Sigmoid colon (tissue), 7 donors: ENCODE results near the gene VWA2. TPM values are rescaled to one million over a fixed set of nuclear protein-coding genes. Genes with fewer than 3 reads are reported as not detected.

ENCODE experiments used
- DNase-seq: peaks from one replicate; pipeline ENCODE4 v3.0.0-alpha.2; 2019
- H3K27ac ChIP-seq, 4 donors: fragments of 200-600 bp; sonication (generic); one replicate each; pipeline ENCODE4 v1.5.1; 2016 to 2019; ENCODE audit warnings: mild to moderate bottlenecking in 1 of 4
- H3K27me3 ChIP-seq, 3 donors: fragments of 200-600 bp; sonication (generic); one replicate each; pipeline ENCODE4 v1.5.1; 2019; ENCODE audit warnings: mild to moderate bottlenecking in 1 of 3
- H3K36me3 ChIP-seq, 4 donors: fragments of 200-600 bp; sonication (generic); one replicate each; pipeline ENCODE4 v1.5.1; 2016 to 2019
- H3K4me1 ChIP-seq, 4 donors: fragments of 200-600 bp; sonication (generic); one replicate each; pipeline ENCODE4 v1.5.1; 2017 to 2019
- H3K4me3 ChIP-seq, 4 donors: fragments of 200-600 bp; sonication (generic); one replicate each; pipeline ENCODE4 v1.5.1; 2017 to 2019; ENCODE audit warnings: mild to moderate bottlenecking in 2 of 4, moderate library complexity in 1 of 4
- H3K9me3 ChIP-seq, 4 donors: fragments of 200-600 bp in 3 of 4; sonication (generic) in 3 of 4; one replicate each; pipeline versions ENCODE4 v1.5.1 to v1.6.1; 2013 to 2019
- EP300 ChIP-seq, 4 donors: sonication (generic); formaldehyde crosslinking; IDR thresholded peaks; one replicate each; pipeline ENCODE4 v1.6.1; 2017; ENCODE audit warnings: antibody characterized with exemption in 4 of 4
- POLR2A ChIP-seq, 2 donors: fragments of 450-650 bp; IDR thresholded peaks; one replicate each; pipeline ENCODE4 v1.6.1; 2016; ENCODE audit warnings: antibody characterized with exemption in 2 of 2, mild to moderate bottlenecking in 2 of 2, moderate library complexity in 2 of 2
- POLR2AphosphoS5 ChIP-seq, 4 donors: sonication (generic); formaldehyde crosslinking; IDR thresholded peaks; one replicate each; pipeline ENCODE4 v1.6.1; 2017; ENCODE audit warnings: antibody characterized with exemption in 4 of 4
- WGBS, 2 donors: extraction: QIAGEN DNeasy Blood & Tissue Kit; methylation state at CpG; one replicate each; pipeline ENCODE4 v1.1.7; 2013; 5-methylcytosine and 5-hydroxymethylcytosine counted together
- intact Hi-C: fragments of 100-400 bp; cut with DNase I; formaldehyde crosslinking; loops from one replicate; pipeline ENCODE4 v1.15.1; 2023
- polyA plus RNA-seq, 3 donors: library from polyadenylated mRNA; stranded (reverse); fragments of 200-250 nt; gene quantifications; one replicate each; pipeline ENCODE4 v1.2.3, GENCODE V29; 2013
- total RNA-seq, 4 donors: library from RNA; depleted of rRNA; stranded (reverse); fragments of >200 nt; gene quantifications; one replicate each; pipeline ENCODE4 v1.1.0, GENCODE V29; 2016
- TF ChIP-seq, protein P1 (sequence below), 4 experiments: fragments of 450-650 bp in 3 of 4; fragments of 200-600 bp in 1 of 4; IDR thresholded peaks; one replicate each; pipeline ENCODE4 v1.5.1; 2016 to 2019; ENCODE audit warnings: antibody characterized with exemption in 4 of 4, mild to moderate bottlenecking in 3 of 4, moderate library complexity in 2 of 4
- donor health status: healthy with polysubstance abuse.
- donor health status: Bipolar disorder and iron deficiency.
- donor health status: healthy.

The VWA2 gene
- total and polyA plus RNA-seq, 7 donors, result 0.23 to 1.3 (median 0.46) TPM; not detected in 3

DNA sequence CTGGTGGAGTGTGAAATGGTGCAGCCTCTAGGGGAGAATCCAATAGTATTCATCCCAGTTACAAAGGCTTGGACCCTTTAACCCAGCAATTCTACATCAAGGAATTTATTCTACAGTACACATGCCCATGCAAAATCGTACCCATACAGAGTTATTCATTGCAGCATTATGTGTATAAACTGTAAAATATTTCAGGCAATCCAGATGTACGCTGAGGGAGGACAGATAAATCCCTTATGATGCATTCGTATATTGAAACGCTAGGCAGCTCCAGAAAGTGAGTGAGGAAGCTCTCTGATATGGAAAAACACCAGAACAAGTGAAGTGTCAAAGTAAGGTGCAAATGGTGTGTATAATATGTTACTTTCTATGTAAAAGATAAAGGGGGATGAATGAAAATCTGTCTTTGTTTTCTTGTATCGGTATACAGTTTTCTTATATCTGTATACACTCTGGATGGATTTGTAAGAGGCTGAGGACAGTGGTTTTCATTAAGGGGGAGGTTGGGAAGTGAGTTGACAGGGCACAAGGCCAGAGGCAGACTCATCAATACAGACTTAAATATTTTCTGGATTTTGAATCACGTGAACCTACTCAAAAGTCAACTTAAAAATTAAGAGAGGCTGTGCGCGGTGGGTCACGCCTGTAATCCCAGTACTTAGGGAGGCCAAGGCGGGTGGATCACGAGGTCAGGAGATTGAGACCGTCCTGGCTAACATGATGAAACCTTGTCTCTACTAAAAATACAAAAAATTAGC, 17.1 kb downstream of the VWA2 start:
- intact Hi-C loops, result no loop called here
- Histone ChIP-seq H3K27ac (no peak overlapping the region), H3K4me3 (no peak overlapping the region), H3K4me1 (no peaks in the 10 kb centered on the region), H3K27me3 (no peaks in the 10 kb centered on the region), H3K9me3 (no peaks in the 10 kb centered on the region), H3K36me3 (no peaks in the 10 kb centered on the region)
- DNase-seq, result no peak
- TF ChIP-seq, protein P1, sequence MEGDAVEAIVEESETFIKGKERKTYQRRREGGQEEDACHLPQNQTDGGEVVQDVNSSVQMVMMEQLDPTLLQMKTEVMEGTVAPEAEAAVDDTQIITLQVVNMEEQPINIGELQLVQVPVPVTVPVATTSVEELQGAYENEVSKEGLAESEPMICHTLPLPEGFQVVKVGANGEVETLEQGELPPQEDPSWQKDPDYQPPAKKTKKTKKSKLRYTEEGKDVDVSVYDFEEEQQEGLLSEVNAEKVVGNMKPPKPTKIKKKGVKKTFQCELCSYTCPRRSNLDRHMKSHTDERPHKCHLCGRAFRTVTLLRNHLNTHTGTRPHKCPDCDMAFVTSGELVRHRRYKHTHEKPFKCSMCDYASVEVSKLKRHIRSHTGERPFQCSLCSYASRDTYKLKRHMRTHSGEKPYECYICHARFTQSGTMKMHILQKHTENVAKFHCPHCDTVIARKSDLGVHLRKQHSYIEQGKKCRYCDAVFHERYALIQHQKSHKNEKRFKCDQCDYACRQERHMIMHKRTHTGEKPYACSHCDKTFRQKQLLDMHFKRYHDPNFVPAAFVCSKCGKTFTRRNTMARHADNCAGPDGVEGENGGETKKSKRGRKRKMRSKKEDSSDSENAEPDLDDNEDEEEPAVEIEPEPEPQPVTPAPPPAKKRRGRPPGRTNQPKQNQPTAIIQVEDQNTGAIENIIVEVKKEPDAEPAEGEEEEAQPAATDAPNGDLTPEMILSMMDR (IDR thresholded peaks at IDR 0.05), result no peak
- TF ChIP-seq POLR2AphosphoS5 (IDR thresholded peaks at IDR 0.05), result no peak
- no peak for TF ChIP-seq EP300 (IDR thresholded peaks at IDR 0.05)
- TF ChIP-seq POLR2A (IDR thresholded peaks at IDR 0.05), result no peak
- WGBS, 2 donors, result 84 to 86% methylated on average over 12 of the region's 12 CpGs

DNA sequence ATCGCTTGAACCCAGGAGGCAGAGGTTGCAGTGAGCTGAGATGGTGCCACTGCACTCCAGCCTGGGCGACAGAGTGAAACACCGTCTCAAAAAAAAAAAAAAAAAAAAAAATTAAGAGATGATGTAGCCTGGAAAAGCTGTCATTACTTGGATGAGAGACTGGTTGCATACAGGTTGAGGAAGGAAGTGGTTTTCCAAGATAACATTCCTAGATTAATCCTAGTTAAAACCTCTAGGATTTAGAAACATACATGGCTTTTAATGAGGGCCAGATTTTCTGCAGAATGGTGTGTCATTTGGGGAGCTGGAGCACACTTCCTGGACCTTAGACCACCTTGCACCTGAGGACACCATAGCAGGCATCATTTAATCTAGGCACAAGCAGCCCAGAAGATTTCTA, 17.8 kb downstream of the VWA2 start:
- no peaks in the 10 kb centered on the region for H3K36me3 ChIP-seq
- no peak overlapping the region for H3K4me3 ChIP-seq
- H3K4me1 ChIP-seq, result no peaks in the 10 kb centered on the region
- H3K27ac ChIP-seq, result no peak overlapping the region
- no peak for DNase-seq
- TF ChIP-seq EP300 (IDR thresholded peaks at IDR 0.05) (no peak), POLR2AphosphoS5 (IDR thresholded peaks at IDR 0.05) (no peak), POLR2A (IDR thresholded peaks at IDR 0.05) (no peak)
- TF ChIP-seq, protein P1 (IDR thresholded peaks at IDR 0.05), result no peak
- no peaks in the 10 kb centered on the region for H3K27me3 ChIP-seq
- WGBS, 2 donors, result 88 to 96% methylated on average over 3 of the region's 3 CpGs
- H3K9me3 ChIP-seq, result no peaks in the 10 kb centered on the region
- intact Hi-C loops, result no loop called here

DNA sequence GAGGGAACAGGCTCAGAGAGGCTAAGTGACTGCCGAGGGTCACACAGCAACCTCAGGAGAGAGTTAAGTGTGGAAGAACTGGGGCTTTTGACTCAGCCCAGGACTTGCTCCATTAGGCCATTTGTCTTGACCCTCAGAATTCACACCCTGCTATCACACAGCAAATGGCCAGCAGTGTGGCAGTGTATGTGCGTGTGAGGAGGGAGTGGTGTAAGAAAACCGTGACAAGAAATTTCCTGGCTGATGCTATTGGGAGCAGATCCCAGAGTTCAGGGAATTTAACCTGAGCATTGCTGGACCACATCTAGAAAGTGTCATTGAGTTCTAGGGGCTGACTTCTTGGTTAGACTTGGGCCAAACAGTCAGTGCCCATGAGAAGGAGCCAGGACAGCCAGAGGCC, 18.4 kb downstream of the VWA2 start:
- Histone ChIP-seq H3K9me3 (no peaks in the 10 kb centered on the region), H3K4me3 (no peak overlapping the region), H3K27me3 (no peaks in the 10 kb centered on the region), H3K36me3 (no peaks in the 10 kb centered on the region), H3K4me1 (no peaks in the 10 kb centered on the region), H3K27ac (peak overlapping the region in 1 of 4 donors; percentile 23)
- 45 to 67% methylated on average over 3 of the region's 3 CpGs for WGBS, 2 donors
- DNase-seq, result no peak
- TF ChIP-seq POLR2A (IDR thresholded peaks at IDR 0.05) (no peak), POLR2AphosphoS5 (IDR thresholded peaks at IDR 0.05) (no peak)
- intact Hi-C loops, result no loop called here

DNA sequence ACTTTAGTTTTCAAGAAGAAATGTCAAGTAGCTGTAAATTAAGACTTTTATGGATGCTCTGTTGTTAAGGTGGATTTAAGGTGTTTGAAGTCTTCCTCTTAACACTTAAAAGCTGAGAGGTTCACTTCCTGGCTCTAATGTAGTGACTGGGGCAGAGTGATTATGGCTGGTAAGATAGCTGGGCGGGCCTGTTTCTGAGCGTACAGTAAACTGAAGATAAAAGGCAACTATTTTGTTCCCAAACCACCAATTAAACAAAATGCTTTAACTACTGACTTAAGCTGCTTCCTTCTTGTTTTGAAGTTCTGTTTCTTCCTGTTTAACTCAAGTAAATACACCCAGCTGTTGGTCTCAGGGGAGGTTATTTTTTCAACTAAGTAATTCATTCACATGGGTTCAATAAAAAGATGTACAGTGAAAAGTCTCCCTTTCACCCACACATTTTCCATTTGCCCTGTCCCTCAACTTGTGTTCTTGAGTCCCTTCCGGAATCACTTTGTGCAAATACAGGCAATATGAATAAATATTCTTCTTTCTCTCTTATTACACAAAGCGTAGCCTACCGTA, 19.3 kb downstream of the VWA2 start:
- Histone ChIP-seq H3K9me3 (no peaks in the 10 kb centered on the region), H3K27me3 (no peaks in the 10 kb centered on the region), H3K4me3 (no peak overlapping the region), H3K4me1 (no peaks in the 10 kb centered on the region), H3K36me3 (no peaks in the 10 kb centered on the region), H3K27ac (peak overlapping the region in 1 of 4 donors; percentile 23)
- intact Hi-C loops, result no loop called here
- no peak for DNase-seq
- TF ChIP-seq POLR2AphosphoS5 (IDR thresholded peaks at IDR 0.05) (no peak), POLR2A (IDR thresholded peaks at IDR 0.05) (no peak)
- WGBS, 2 donors, result 13 to 55% methylated on average over 5 of the region's 5 CpGs

DNA sequence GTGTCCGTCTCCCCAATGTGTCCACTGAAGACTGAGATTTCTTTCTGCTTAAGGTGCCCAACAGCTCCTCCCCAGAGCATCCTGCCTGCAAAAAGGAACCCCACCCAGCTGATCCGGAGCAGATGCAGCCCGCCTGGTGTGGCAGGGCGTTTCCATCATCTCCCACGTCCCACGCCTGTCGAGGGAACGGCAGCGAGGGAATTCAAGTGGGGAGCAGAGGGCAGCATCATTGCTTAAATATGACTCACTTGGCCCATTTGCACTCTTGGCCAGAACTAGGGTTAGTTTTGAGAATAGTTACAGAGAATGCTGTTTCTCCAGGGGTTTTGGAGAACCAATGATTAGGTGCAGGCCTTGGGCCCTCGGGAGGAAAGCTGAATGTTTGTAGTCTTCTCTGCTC, 20.8 kb downstream of the VWA2 start:
- WGBS, 2 donors, result 84 to 87% methylated on average over 10 of the region's 10 CpGs
- H3K4me3 ChIP-seq, result no peak overlapping the region
- intact Hi-C loops, result no loop called here
- TF ChIP-seq, protein P1 (IDR thresholded peaks at IDR 0.05), result no peak
- peak in 2 of 4 donors; percentile 4 to 18 for TF ChIP-seq POLR2AphosphoS5 (IDR thresholded peaks at IDR 0.05)
- H3K36me3 ChIP-seq, result no peaks in the 10 kb centered on the region
- H3K4me1 ChIP-seq, result no peaks in the 10 kb centered on the region
- H3K27ac ChIP-seq, result peak overlapping the region in 2 of 4 donors; percentile 39 to 42
- no peaks in the 10 kb centered on the region for H3K9me3 ChIP-seq
- H3K27me3 ChIP-seq, result no peaks in the 10 kb centered on the region
- no peak for DNase-seq
